Measurements from ENCODE around the gene KCNQ1. TPM values are rescaled to one million over a fixed set of nuclear protein-coding genes. Genes with fewer than 3 reads are reported as not detected.

KCNQ1 gene
- total RNA-seq, 2 donors from 2014 or later = 38.9 to 46.1 TPM

GRCh38 chr11:2812371-2812991 is 367.7 kb downstream of the KCNQ1 start:
- Histone ChIP-seq H3K27me3 (no peaks in the 10 kb centered on the region), H3K4me3 (no peak overlapping the region), H3K36me3 (replicated peaks in 1 of 2; ENCODE audit: insufficient read depth in 1 of 2, low read depth in 2 of 2) (no peaks in the 10 kb centered on the region), H3K9me3 (peaks cover 0 to 5% (median 0%) of the 10 kb centered on the region in 3 donors), H3K27ac (peak overlapping the region in 2 of 4 donors; percentile 5 to 11), H3K4me1 (peaks cover 7% of the 10 kb centered on the region)
- peak; percentile 29 for ATAC-seq
- WGBS, 2 donors = 52 to 82% methylated on average over 12 to 15 of the region's 17 CpGs
- intact Hi-C loops (cut with DNase I) = no loop called here
- TF ChIP-seq CTCF (IDR thresholded peaks at IDR 0.05) (no peak), POLR2A (IDR thresholded peaks at IDR 0.05) (no peak)
- DNase-seq = peak in 3 of 4 donors; percentile 30 to 49 (median 40)

- intact Hi-C loops (cut with DNase I) = no loop called here
- H3K27ac ChIP-seq = peak overlapping the region in 1 of 4 donors; percentile 11
- H3K27me3 ChIP-seq = no peaks in the 10 kb centered on the region
- no peak for ATAC-seq
- DNase-seq = no peak
- no peaks in the 10 kb centered on the region for H3K4me1 ChIP-seq
- H3K9me3 ChIP-seq = peaks cover 0 to 5% (median 0%) of the 10 kb centered on the region in 3 donors
- no peak overlapping the region for H3K4me3 ChIP-seq
- TF ChIP-seq POLR2A (IDR thresholded peaks at IDR 0.05) = no peak
- TF ChIP-seq CTCF (IDR thresholded peaks at IDR 0.05) = no peak
- no peaks in the 10 kb centered on the region for H3K36me3 ChIP-seq (replicated peaks in 1 of 2; ENCODE audit: insufficient read depth in 1 of 2, low read depth in 2 of 2)
- 72 to 74% methylated on average over 14 of the region's 14 CpGs for WGBS, 2 donors
Observed at GRCh38 chr11:2813141-2813908, 368.5 kb downstream of the KCNQ1 start.

- 88 to 98% methylated on average over 1 of the region's 1 CpG for whole genome bisulfite sequencing, 2 donors
- intact Hi-C loops (cut with DNase I) = no loop called here
Observed at GRCh38 chr11:2813968-2814367, 369.2 kb downstream of the KCNQ1 start.

GRCh38 chr11:2814751-2815150 is 369.9 kb downstream of the KCNQ1 start:
- no peak for ATAC-seq

More at GRCh38 chr11:2813968-2814367, 369.2 kb downstream of the KCNQ1 start:
- no peak for ATAC-seq
- no peak for TF ChIP-seq POLR2A (IDR thresholded peaks at IDR 0.05)
- no peak for TF ChIP-seq CTCF (IDR thresholded peaks at IDR 0.05)
- H3K4me1 ChIP-seq = no peaks in the 10 kb centered on the region
- H3K27ac ChIP-seq = no peak overlapping the region
- H3K36me3 ChIP-seq (replicated peaks in 1 of 2; ENCODE audit: insufficient read depth in 1 of 2, low read depth in 2 of 2) = no peaks in the 10 kb centered on the region
- no peaks in the 10 kb centered on the region for H3K27me3 ChIP-seq
- no peak for DNase-seq
- peaks cover 0 to 9% (median 0%) of the 10 kb centered on the region in 3 donors for H3K9me3 ChIP-seq
- H3K4me3 ChIP-seq = no peak overlapping the region

More at GRCh38 chr11:2814751-2815150, 369.9 kb downstream of the KCNQ1 start:
- intact Hi-C loops (cut with DNase I) = no loop called here
- no peak for DNase-seq
- TF ChIP-seq CTCF (IDR thresholded peaks at IDR 0.05) (no peak), POLR2A (IDR thresholded peaks at IDR 0.05) (no peak)
- no peaks in the 10 kb centered on the region for H3K27me3 ChIP-seq
- no peaks in the 10 kb centered on the region for H3K36me3 ChIP-seq (replicated peaks in 1 of 2; ENCODE audit: insufficient read depth in 1 of 2, low read depth in 2 of 2)
- no peak overlapping the region for H3K27ac ChIP-seq
- H3K9me3 ChIP-seq = peaks cover 0 to 14% (median 0%) of the 10 kb centered on the region in 3 donors
- no peak overlapping the region for H3K4me3 ChIP-seq
- WGBS, 2 donors = 78 to 92% methylated on average over 4 to 5 of the region's 5 CpGs
- no peaks in the 10 kb centered on the region for H3K4me1 ChIP-seq

Measured in body of pancreas (tissue), 4 donors.